OCI-LY7 (cell line): ENCODE data around the gene POLA2.

ENCODE experiments used
- EZH2phosphoT487 ChIP-seq: fragments of 200-600 bp; sonication (generic); IDR thresholded peaks from 2 replicates; pipeline ENCODE4 v1.6.1; 2018; ENCODE audit warnings: low read depth, borderline replicate concordance, mild to moderate bottlenecking, mixed run types, antibody characterized with exemption, low read length, moderate library complexity, mixed read lengths
- TF ChIP-seq, protein P1 (sequence below): fragments of 200-600 bp; sonication (generic); conservative IDR thresholded peaks from 2 replicates; pipeline ENCODE4 v1.5.1; 2014; ENCODE audit warnings: mild to moderate bottlenecking, antibody characterized with exemption, low read length, moderate library complexity, mixed read lengths

DNA sequence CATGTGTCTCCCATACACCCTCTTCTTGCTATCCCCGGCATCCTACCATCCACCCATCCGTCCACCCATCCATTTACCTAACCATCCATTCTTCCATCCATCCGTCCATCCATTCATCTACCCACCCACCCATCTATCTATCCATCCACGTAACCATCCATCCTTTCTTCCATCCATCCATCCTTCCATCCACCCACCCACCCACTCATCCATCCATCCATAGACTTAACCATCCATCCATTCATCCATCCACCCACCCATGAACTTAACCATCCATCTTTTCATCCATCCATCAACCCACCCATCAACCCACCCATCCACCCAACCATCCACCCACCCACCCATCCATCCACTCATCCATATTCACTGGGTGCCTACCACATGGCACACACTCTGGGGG is 42.3 kb downstream of the POLA2 start:
- TF ChIP-seq, protein P1, sequence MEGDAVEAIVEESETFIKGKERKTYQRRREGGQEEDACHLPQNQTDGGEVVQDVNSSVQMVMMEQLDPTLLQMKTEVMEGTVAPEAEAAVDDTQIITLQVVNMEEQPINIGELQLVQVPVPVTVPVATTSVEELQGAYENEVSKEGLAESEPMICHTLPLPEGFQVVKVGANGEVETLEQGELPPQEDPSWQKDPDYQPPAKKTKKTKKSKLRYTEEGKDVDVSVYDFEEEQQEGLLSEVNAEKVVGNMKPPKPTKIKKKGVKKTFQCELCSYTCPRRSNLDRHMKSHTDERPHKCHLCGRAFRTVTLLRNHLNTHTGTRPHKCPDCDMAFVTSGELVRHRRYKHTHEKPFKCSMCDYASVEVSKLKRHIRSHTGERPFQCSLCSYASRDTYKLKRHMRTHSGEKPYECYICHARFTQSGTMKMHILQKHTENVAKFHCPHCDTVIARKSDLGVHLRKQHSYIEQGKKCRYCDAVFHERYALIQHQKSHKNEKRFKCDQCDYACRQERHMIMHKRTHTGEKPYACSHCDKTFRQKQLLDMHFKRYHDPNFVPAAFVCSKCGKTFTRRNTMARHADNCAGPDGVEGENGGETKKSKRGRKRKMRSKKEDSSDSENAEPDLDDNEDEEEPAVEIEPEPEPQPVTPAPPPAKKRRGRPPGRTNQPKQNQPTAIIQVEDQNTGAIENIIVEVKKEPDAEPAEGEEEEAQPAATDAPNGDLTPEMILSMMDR: no peak
- no peak for TF ChIP-seq EZH2phosphoT487
